ENCODE measurements around the gene PPM1H. TPM values are rescaled to one million over a fixed set of nuclear protein-coding genes. Genes with fewer than 3 reads are reported as not detected.
A peak's percentile ranks its signal among the peaks of the same experiment; 100 is the strongest.

The PPM1H gene
- total RNA-seq, 1 donor from 2014 or later = 3.9 TPM

- no peak overlapping the region for H3K4me3 ChIP-seq (ENCODE audit: low read depth, low read length)
- no peak for DNase-seq (ENCODE audit: low read depth)
- no peak for TF ChIP-seq CTCF (conservative IDR thresholded peaks at IDR 0.05; ENCODE audit: low read depth, low read length)
These were observed 211.8 kb downstream of the PPM1H start for GRCh38 chr12:62722971-62723680.

GRCh38 chr12:62720661-62721330 is 214.2 kb downstream of the PPM1H start:
- no peak for TF ChIP-seq CTCF (conservative IDR thresholded peaks at IDR 0.05; ENCODE audit: low read depth, low read length)
- no peak overlapping the region for H3K4me3 ChIP-seq (ENCODE audit: low read depth, low read length)
- peak; percentile 23 for DNase-seq (ENCODE audit: low read depth)

- TF ChIP-seq CTCF (conservative IDR thresholded peaks at IDR 0.05; ENCODE audit: low read depth, low read length) = no peak
- no peak for DNase-seq (ENCODE audit: low read depth)
- no peak overlapping the region for H3K4me3 ChIP-seq (ENCODE audit: low read depth, low read length)
These were observed 214.9 kb downstream of the PPM1H start for GRCh38 chr12:62720025-62720424.

- TF ChIP-seq CTCF (conservative IDR thresholded peaks at IDR 0.05; ENCODE audit: low read depth, low read length) = no peak
- no peak overlapping the region for H3K4me3 ChIP-seq (ENCODE audit: low read depth, low read length)
- DNase-seq (ENCODE audit: low read depth) = no peak
These were observed 216.1 kb downstream of the PPM1H start for GRCh38 chr12:62718762-62719426.

DNA sequence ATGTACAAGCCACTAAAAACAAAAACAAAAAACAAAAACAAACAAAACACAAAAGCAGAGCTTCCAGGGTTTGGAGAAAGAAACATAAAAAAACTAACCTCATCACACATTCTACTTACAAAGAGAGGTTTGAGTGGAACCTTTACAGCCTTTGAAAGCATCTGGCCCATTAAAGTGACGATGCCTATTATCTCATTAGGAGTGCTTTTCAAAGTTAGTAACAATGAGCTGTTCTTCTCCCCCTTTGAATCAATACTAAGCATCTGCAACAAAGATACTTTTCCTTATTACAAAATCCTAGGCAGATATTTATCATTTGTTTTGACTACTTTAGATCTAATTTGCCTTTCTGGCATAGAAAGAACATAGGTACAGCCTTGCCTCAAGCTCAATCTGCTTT is 217.3 kb downstream of the PPM1H start:
- DNase-seq (ENCODE audit: low read depth) = no peak
- no peak for TF ChIP-seq CTCF (conservative IDR thresholded peaks at IDR 0.05; ENCODE audit: low read depth, low read length)
- no peak overlapping the region for H3K4me3 ChIP-seq (ENCODE audit: low read depth, low read length)

DNA sequence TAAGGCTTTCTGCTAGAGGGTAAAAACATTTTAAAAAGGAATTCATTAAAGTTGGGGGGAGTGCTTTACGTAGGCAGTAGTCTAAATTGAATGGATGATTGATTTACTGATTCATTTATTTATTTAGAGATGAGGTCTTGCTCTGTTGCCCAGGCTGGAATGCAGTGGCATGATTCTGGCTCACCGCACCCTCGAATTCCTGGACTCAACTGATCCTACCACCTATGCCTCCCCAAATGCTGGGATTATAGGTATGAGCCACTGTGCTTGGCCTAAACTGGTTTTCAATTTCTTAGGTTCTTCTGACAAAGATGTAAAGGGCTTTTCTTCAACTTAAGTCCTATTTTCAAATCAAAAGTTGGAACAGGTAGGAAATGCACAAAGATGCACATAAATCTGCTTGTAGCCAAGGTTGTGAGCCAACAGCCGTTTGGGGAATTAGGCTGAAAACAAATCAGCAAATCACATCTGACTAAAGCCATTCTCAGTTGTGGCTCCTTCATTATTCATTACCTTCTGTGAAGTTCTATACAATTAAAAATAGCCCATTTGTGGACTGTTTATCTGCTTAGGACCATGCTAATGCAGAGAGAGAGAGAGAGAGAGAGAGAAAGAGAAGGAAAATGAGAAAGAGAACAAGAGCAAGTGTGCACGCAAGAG is 218.0 kb downstream of the PPM1H start:
- TF ChIP-seq CTCF (conservative IDR thresholded peaks at IDR 0.05; ENCODE audit: low read depth, low read length) = no peak
- DNase-seq (ENCODE audit: low read depth) = peak; percentile 80

More for the DNA sequence above, 218.0 kb downstream of the PPM1H start:
- no peak overlapping the region for H3K4me3 ChIP-seq (ENCODE audit: low read depth, low read length)
